Keratinocyte (primary cell): ENCODE measurements around the gene IDS. TPM values are rescaled to one million over a fixed set of nuclear protein-coding genes. Genes with fewer than 3 reads are reported as not detected.

Source experiments
- DNase-seq: peaks from one replicate; pipeline ENCODE4 v3.0.0-alpha.2; 2011; ENCODE audit warnings: low read depth, missing footprints, low spot score
- FAIRE-seq: peaks from 2 replicates; lab custom pipeline; 2011; peaks lifted over from hg19 to GRCh38; lab: Jason Lieb, UNC
- H2AFZ ChIP-seq: 2 replicates; pipeline ENCODE4 v1.6.0; 2012; ENCODE audit warnings: low read length, control low read depth, inconsistent platforms; ENCODE audit not compliant: control insufficient read depth
- H3K27ac ChIP-seq: 2 replicates; pipeline ENCODE4 v1.5.1; 2011; ENCODE audit warnings: low read length; ENCODE audit not compliant: control insufficient read depth, insufficient read depth
- H3K27me3 ChIP-seq: 3 replicates; pipeline ENCODE4 v1.6.0; 2011; ENCODE audit warnings: low read length; ENCODE audit not compliant: control insufficient read depth, insufficient read depth; ENCODE audit errors: extremely low read depth
- H3K36me3 ChIP-seq, 2 experiments: 2 replicates in 1 of 2; 3 replicates in 1 of 2; pipeline ENCODE4 v1.5.1; 2011; ENCODE audit warnings: low read length in 2 of 2, mild to moderate bottlenecking in 1 of 2; ENCODE audit not compliant: control insufficient read depth in 2 of 2, insufficient read depth in 2 of 2; ENCODE audit errors: extremely low read depth in 1 of 2
- H3K4me1 ChIP-seq: 3 replicates; pipeline ENCODE4 v1.5.1; 2011; ENCODE audit warnings: low read length; ENCODE audit not compliant: control insufficient read depth, insufficient read depth; ENCODE audit errors: extremely low read depth
- H3K4me2 ChIP-seq: 3 replicates; pipeline ENCODE4 v1.6.0; 2011; ENCODE audit warnings: low read depth, low read length; ENCODE audit not compliant: control insufficient read depth, insufficient read depth; ENCODE audit errors: extremely low read depth
- H3K4me3 ChIP-seq, 3 experiments: fragments of 200-600 bp in 1 of 3; sonication (generic) in 1 of 3; 2 replicates in 2 of 3; 3 replicates in 1 of 3; pipeline ENCODE4 v1.5.1; 2011 to 2016; ENCODE audit warnings: low read length in 3 of 3, mild to moderate bottlenecking in 3 of 3, control low read depth in 2 of 3, inconsistent platforms in 1 of 3, low read depth in 1 of 3, mixed read lengths in 1 of 3, mixed run types in 1 of 3, moderate library complexity in 1 of 3; ENCODE audit not compliant: control insufficient read depth in 2 of 3, insufficient read depth in 2 of 3; ENCODE audit errors: extremely low read depth in 1 of 3
- H3K79me2 ChIP-seq: 2 replicates; pipeline ENCODE4 v1.6.0; 2012; ENCODE audit warnings: low read length; ENCODE audit not compliant: control insufficient read depth, insufficient read depth
- H3K9ac ChIP-seq: 3 replicates; pipeline ENCODE4 v1.6.0; 2011; ENCODE audit warnings: low read length; ENCODE audit not compliant: control insufficient read depth, insufficient read depth; ENCODE audit errors: extremely low read depth
- H3K9me1 ChIP-seq: 3 replicates; pipeline ENCODE4 v1.6.0; 2011; ENCODE audit warnings: low read length; ENCODE audit not compliant: control insufficient read depth, insufficient read depth; ENCODE audit errors: extremely low read depth
- H3K9me3 ChIP-seq: 2 replicates; pipeline ENCODE4 v1.5.1; 2012; ENCODE audit warnings: low read depth, low read length; ENCODE audit not compliant: control insufficient read depth
- H4K20me1 ChIP-seq: 3 replicates; pipeline ENCODE4 v1.6.0; 2011; ENCODE audit warnings: low read length; ENCODE audit not compliant: control insufficient read depth, insufficient read depth; ENCODE audit errors: extremely low read depth
- EZH2 ChIP-seq: IDR thresholded peaks from one replicate; pipeline ENCODE4 v1.6.1; 2012; ENCODE audit warnings: inconsistent platforms, mild to moderate bottlenecking, low read length, moderate library complexity
- dilution Hi-C: fragments of 300-500 bp; cut with MboI; formaldehyde crosslinking; loops from one replicate; pipeline ENCODE4 v1.7.0; 2020; ENCODE audit warnings: low sequenced_read_pairs; ENCODE audit not compliant: extremely low pct_ligation_motif_present
- polyA plus RNA-seq, 5 experiments: library from polyadenylated mRNA; depleted of rRNA in 3 of 5; stranded (reverse) in 3 of 5; stranded (forward) in 1 of 5; unstranded in 1 of 5; fragments of >200 nt; gene quantifications; 1 replicate in 1 of 5; 2 replicates in 3 of 5; 3 replicates in 1 of 5; pipeline versions ENCODE4 v1.2.1 to v1.2.3, GENCODE V29; 2011 to 2012; ENCODE audit warnings: missing spikeins in 2 of 5, low read depth in 1 of 5, low replicate concordance in 1 of 5
- TF ChIP-seq, protein P1 (sequence below), 3 experiments: IDR thresholded peaks in 1 of 3; conservative IDR thresholded peaks in 1 of 3; optimal IDR thresholded peaks in 1 of 3; 2 replicates in 2 of 3; 3 replicates in 1 of 3; pipeline versions ENCODE3 to v1.5.1; 2011; ENCODE audit warnings: low read length in 3 of 3, mild to moderate bottlenecking in 3 of 3, moderate library complexity in 2 of 3, control low read depth in 1 of 3, inconsistent platforms in 1 of 3; ENCODE audit not compliant: insufficient read depth in 2 of 3; ENCODE audit errors: extremely low read depth in 1 of 3

Gene IDS
- polyA plus RNA-seq, 1 donor (not counting 4 experiments of a cell fraction or from before 2014, with no cell fraction given), result 59.7 TPM

DNA sequence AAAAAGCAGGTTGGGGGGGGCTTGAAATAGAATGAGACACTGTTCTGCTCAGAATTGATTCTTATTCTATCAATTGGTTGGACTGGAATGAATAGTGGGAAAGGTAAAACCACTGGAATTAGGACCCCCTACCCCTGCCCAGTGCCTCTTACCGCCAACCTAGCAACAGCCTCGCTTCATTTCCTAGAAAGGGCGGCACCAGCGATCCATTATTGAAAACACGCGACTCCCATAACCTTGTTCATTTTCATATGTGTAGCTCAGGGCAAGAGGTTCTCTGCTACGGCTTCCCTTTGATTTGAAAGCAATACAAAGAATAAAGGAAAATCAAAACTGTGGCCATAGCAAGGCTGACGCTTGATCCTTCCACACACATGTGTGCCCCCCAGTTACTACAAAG lies 33.7 kb downstream of the IDS start:
- Histone ChIP-seq H4K20me1 (no peaks in the 10 kb centered on the region), H3K27ac (no peak overlapping the region), H3K9me1 (no peaks in the 10 kb centered on the region), H2AFZ (no peak overlapping the region), H3K4me3 (no peak overlapping the region), H3K9me3 (no peaks in the 10 kb centered on the region), H3K9ac (no peak overlapping the region), H3K4me1 (no peaks in the 10 kb centered on the region), H3K4me2 (peak overlapping the region; percentile 54), H3K27me3 (no peaks in the 10 kb centered on the region), H3K79me2 (no peaks in the 10 kb centered on the region), H3K36me3 (no peaks in the 10 kb centered on the region)
- FAIRE-seq, result no peak
- TF ChIP-seq, protein P1, sequence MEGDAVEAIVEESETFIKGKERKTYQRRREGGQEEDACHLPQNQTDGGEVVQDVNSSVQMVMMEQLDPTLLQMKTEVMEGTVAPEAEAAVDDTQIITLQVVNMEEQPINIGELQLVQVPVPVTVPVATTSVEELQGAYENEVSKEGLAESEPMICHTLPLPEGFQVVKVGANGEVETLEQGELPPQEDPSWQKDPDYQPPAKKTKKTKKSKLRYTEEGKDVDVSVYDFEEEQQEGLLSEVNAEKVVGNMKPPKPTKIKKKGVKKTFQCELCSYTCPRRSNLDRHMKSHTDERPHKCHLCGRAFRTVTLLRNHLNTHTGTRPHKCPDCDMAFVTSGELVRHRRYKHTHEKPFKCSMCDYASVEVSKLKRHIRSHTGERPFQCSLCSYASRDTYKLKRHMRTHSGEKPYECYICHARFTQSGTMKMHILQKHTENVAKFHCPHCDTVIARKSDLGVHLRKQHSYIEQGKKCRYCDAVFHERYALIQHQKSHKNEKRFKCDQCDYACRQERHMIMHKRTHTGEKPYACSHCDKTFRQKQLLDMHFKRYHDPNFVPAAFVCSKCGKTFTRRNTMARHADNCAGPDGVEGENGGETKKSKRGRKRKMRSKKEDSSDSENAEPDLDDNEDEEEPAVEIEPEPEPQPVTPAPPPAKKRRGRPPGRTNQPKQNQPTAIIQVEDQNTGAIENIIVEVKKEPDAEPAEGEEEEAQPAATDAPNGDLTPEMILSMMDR (optimal IDR thresholded peaks at IDR 0.05 in 1 of 3, IDR thresholded peaks at IDR 0.05 in 1 of 3, conservative IDR thresholded peaks at IDR 0.05 in 1 of 3; ENCODE audit: extremely low read depth in 1 of 3, insufficient read depth in 2 of 3, low read length in 3 of 3), result no peak
- no peak for TF ChIP-seq EZH2
- dilution Hi-C loops, result no loop called here
- no peak for DNase-seq

DNA sequence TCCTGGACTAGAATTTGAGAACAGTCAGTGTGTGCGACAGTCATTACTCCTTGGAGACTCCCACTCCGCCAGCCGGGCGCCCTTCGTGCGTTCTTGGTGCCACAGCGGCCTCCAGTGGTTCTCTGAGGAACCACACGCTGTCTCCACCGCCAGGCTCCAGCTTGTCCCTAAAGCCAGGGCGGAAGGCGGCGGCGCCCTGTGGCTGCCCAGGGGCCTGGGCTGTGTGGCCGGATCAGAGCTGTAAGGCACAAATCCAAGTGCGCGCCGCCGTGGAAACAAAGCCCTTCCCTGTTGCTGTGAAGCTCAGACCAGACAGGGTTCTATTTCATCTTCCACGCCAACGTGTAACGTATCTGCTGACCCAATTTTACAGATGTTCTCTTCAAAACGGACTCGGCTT lies 34.2 kb downstream of the IDS start:
- H3K79me2 ChIP-seq, result no peaks in the 10 kb centered on the region
- dilution Hi-C loops, result no loop called here
- H3K9ac ChIP-seq, result no peak overlapping the region
- peak overlapping the region; percentile 54 for H3K4me2 ChIP-seq
- no peaks in the 10 kb centered on the region for H4K20me1 ChIP-seq
- H3K27ac ChIP-seq, result no peak overlapping the region
- no peaks in the 10 kb centered on the region for H3K4me1 ChIP-seq
- H3K4me3 ChIP-seq, result no peak overlapping the region
- DNase-seq (no peak), FAIRE-seq (no peak)
- H3K9me1 ChIP-seq, result no peaks in the 10 kb centered on the region
- no peaks in the 10 kb centered on the region for H3K36me3 ChIP-seq
- H3K27me3 ChIP-seq, result no peaks in the 10 kb centered on the region
- no peak overlapping the region for H2AFZ ChIP-seq
- H3K9me3 ChIP-seq, result no peaks in the 10 kb centered on the region
- TF ChIP-seq EZH2, result no peak
- TF ChIP-seq, protein P1 (optimal IDR thresholded peaks at IDR 0.05 in 1 of 3, IDR thresholded peaks at IDR 0.05 in 1 of 3, conservative IDR thresholded peaks at IDR 0.05 in 1 of 3; ENCODE audit: extremely low read depth in 1 of 3, insufficient read depth in 2 of 3, low read length in 3 of 3), result peak; percentile 65 to 85 (median 71)
